OCI-LY7 (cell line): ENCODE measurements around the gene RXRA. TPM values are rescaled to one million over a fixed set of nuclear protein-coding genes. Genes with fewer than 3 reads are reported as not detected.

Experiments
- BruUV-seq: library from RNA; stranded (reverse); fragments of 400-500 nt; replicated peaks from 2 replicates; lab custom pipeline; 2021; lab: Mats Ljungman, UMichigan
- CTCF ChIA-PET: fragments of 300-600 bp; sonication (Branson Sonifier 250); formaldehyde crosslinking; loops from one replicate; lab custom pipeline; 2022; ENCODE audit warnings: antibody characterized with exemption; ENCODE audit not compliant: unreplicated experiment; lab: Charles Lee
- POLR2A ChIA-PET: fragments of 300-600 bp; sonication (Branson Sonifier 250); formaldehyde crosslinking; loops from one replicate; lab custom pipeline; 2022; ENCODE audit warnings: antibody characterized with exemption; lab: Charles Lee
- DNase-seq: peaks from one replicate; pipeline ENCODE4 v3.0.0-alpha.2; 2015; ENCODE audit warnings: low spot score
- H2AFZ ChIP-seq: fragments of 200-600 bp; sonication (generic), shearing (Covaris generic); 2 replicates; pipeline ENCODE4 v1.6.1; 2014; ENCODE audit warnings: mild to moderate bottlenecking, antibody characterized with exemption, low read length, moderate library complexity
- H3K27ac ChIP-seq: fragments of 200-600 bp; sonication (generic); 2 replicates; pipeline ENCODE4 v1.5.1; 2014; ENCODE audit warnings: mixed run types, low read depth, mild to moderate bottlenecking, moderate library complexity, low read length, inconsistent platforms; ENCODE audit not compliant: poor library complexity, severe bottlenecking
- H3K36me3 ChIP-seq: fragments of 200-600 bp; sonication (generic); 2 replicates; pipeline ENCODE4 v1.6.1; 2014; ENCODE audit warnings: mild to moderate bottlenecking, antibody characterized with exemption, low read length, moderate library complexity, mixed read lengths; ENCODE audit not compliant: insufficient read depth
- H3K4me1 ChIP-seq: fragments of 200-600 bp; sonication (generic); 2 replicates; pipeline ENCODE4 v1.5.1; 2014; ENCODE audit warnings: mild to moderate bottlenecking, low read length; ENCODE audit not compliant: insufficient read depth, poor library complexity, severe bottlenecking
- H3K4me2 ChIP-seq: fragments of 200-600 bp; sonication (generic); 2 replicates; pipeline ENCODE4 v1.6.1; 2014; ENCODE audit warnings: mild to moderate bottlenecking, low read length
- H3K4me3 ChIP-seq: fragments of 200-600 bp; sonication (generic); 2 replicates; pipeline ENCODE4 v1.5.1; 2014; ENCODE audit warnings: mild to moderate bottlenecking, low read depth, low read length; ENCODE audit not compliant: poor library complexity, severe bottlenecking
- H3K79me2 ChIP-seq: fragments of 200-600 bp; sonication (generic); 2 replicates; pipeline ENCODE4 v1.6.1; 2016; ENCODE audit warnings: low read depth, mild to moderate bottlenecking, low read length, moderate library complexity, mixed read lengths; ENCODE audit not compliant: insufficient read depth
- H3K9me2 ChIP-seq: fragments of 200-600 bp; sonication (generic); 2 replicates; pipeline ENCODE4 v1.6.1; 2016; ENCODE audit warnings: mild to moderate bottlenecking, low read length, mixed read lengths; ENCODE audit not compliant: insufficient read depth
- H3K9me3 ChIP-seq: fragments of 200-600 bp; sonication (generic); 2 replicates; pipeline ENCODE4 v1.6.1; 2014; ENCODE audit warnings: mild to moderate bottlenecking, mixed run types, low read length, mixed read lengths
- H4K20me1 ChIP-seq: fragments of 200-600 bp; sonication (generic); 2 replicates; pipeline ENCODE4 v1.6.1; 2014; ENCODE audit warnings: mild to moderate bottlenecking, antibody characterized with exemption, low read length, moderate library complexity, mixed read lengths; ENCODE audit not compliant: insufficient read depth
- EZH2phosphoT487 ChIP-seq: fragments of 200-600 bp; sonication (generic); IDR thresholded peaks from 2 replicates; pipeline ENCODE4 v1.6.1; 2018; ENCODE audit warnings: low read depth, borderline replicate concordance, mild to moderate bottlenecking, mixed run types, antibody characterized with exemption, low read length, moderate library complexity, mixed read lengths
- intact Hi-C: fragments of 100-400 bp; cut with micrococcal nuclease; formaldehyde crosslinking; loops from one replicate; pipeline ENCODE4 v1.10.0; 2022; ENCODE audit not compliant: unreplicated experiment
- total RNA-seq, 2 experiments: library from RNA; depleted of rRNA in 1 of 2; stranded (reverse); fragments of >200 nt in 1 of 2; shearing (Covaris generic) in 1 of 2; gene quantifications; 2 replicates each; pipeline ENCODE4 v1.2.3, GENCODE V29; 2014 to 2022
- TF ChIP-seq, protein P1 (sequence below): fragments of 200-600 bp; sonication (generic); conservative IDR thresholded peaks from 2 replicates; pipeline ENCODE4 v1.5.1; 2014; ENCODE audit warnings: mild to moderate bottlenecking, antibody characterized with exemption, low read length, moderate library complexity, mixed read lengths

RXRA gene
- total RNA-seq, 2 experiments from 2014 or later: 0.25 to 0.40 TPM

DNA sequence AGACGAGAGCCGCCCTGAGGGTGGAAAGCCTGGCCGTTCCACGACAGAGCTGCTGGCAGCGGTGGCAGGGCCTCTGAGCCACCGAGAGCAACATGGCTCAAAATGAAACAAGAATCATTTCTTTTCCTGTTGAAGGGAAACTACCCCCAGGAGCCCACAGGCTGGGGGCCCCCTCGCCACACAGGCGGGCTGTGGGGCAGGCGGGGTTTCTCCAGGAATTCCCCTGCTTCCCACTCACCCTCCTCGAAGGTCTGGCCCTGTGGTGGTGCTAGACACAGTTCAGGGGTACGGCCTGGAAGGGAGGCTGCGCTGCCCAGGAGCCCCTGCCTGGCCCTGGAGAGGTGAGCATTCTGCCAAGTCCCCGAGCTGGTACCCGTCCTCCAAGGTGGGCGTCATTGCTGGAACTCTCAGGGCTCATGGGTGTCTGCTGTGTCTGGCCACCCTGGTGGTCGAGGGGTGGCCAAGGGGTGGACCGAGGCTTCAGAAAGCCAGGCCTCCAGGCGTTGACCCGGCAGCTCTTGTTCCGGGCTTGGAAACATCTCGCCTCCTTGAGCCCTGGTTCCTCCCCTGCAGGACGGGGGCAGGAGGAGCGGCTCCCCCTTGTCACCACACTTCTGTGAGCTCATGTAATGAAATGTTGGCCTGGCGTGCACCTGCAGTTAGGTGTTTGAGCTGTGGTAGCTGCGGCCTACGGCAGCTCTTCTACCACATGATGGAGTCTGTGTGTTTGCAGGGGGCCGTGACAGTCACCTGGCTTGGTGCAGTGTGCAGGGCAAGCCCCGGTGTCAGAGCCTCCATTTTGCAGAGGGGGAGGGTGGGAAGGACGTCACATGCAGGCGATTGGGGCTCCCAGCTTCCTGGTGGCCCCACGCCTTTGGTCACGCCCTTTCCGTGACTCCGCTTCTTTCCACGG lies 65.3 kb downstream of the RXRA start:
- BruUV-seq: no TSS peak

DNA sequence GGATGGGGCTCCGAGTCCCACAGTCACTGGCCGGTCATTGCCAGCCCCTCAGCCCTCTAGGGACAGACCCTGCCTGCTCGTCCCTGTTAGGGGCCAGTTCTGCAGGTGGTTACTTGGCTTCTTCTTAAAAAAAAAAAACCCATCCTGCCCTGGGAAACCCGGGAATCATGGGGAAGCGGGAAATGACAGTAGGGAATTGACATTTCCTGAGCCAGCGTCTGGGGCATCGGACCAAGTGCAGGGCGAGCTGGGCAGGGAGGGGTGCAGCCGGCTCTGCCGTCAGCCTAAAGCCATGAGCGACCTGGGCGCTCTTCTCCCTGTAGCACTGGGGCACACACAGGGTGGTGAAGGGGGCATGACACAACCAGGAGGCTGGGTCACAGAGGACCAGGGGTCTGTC lies 66.6 kb downstream of the RXRA start:
- intact Hi-C loops: no loop called here
- no peak overlapping the region for H3K27ac ChIP-seq
- H2AFZ ChIP-seq: no peak overlapping the region
- no peaks in the 10 kb centered on the region for H3K36me3 ChIP-seq
- no peaks in the 10 kb centered on the region for H3K9me2 ChIP-seq
- H4K20me1 ChIP-seq: no peaks in the 10 kb centered on the region
- no peak overlapping the region for H3K4me2 ChIP-seq
- CTCF ChIA-PET: no interaction called here
- DNase-seq: no peak
- H3K4me1 ChIP-seq: peaks cover 17% of the 10 kb centered on the region
- TF ChIP-seq, protein P1, sequence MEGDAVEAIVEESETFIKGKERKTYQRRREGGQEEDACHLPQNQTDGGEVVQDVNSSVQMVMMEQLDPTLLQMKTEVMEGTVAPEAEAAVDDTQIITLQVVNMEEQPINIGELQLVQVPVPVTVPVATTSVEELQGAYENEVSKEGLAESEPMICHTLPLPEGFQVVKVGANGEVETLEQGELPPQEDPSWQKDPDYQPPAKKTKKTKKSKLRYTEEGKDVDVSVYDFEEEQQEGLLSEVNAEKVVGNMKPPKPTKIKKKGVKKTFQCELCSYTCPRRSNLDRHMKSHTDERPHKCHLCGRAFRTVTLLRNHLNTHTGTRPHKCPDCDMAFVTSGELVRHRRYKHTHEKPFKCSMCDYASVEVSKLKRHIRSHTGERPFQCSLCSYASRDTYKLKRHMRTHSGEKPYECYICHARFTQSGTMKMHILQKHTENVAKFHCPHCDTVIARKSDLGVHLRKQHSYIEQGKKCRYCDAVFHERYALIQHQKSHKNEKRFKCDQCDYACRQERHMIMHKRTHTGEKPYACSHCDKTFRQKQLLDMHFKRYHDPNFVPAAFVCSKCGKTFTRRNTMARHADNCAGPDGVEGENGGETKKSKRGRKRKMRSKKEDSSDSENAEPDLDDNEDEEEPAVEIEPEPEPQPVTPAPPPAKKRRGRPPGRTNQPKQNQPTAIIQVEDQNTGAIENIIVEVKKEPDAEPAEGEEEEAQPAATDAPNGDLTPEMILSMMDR: no peak
- no peak for TF ChIP-seq EZH2phosphoT487
- no peaks in the 10 kb centered on the region for H3K79me2 ChIP-seq
- POLR2A ChIA-PET: no interaction called here
- no peaks in the 10 kb centered on the region for H3K9me3 ChIP-seq
- no peak overlapping the region for H3K4me3 ChIP-seq
- BruUV-seq: no TSS peak

More for the DNA sequence above, 65.3 kb downstream of the RXRA start:
- Histone ChIP-seq H3K79me2 (no peaks in the 10 kb centered on the region), H3K9me2 (no peaks in the 10 kb centered on the region), H3K27ac (no peak overlapping the region), H3K4me2 (no peak overlapping the region), H3K36me3 (no peaks in the 10 kb centered on the region), H3K4me1 (peaks cover 9% of the 10 kb centered on the region), H4K20me1 (no peaks in the 10 kb centered on the region), H2AFZ (no peak overlapping the region), H3K9me3 (no peaks in the 10 kb centered on the region), H3K4me3 (no peak overlapping the region)
- intact Hi-C loops: no loop called here
- TF ChIP-seq EZH2phosphoT487: no peak
- TF ChIP-seq, protein P1: no peak
- ChIA-PET POLR2A (no interaction called here), CTCF (interaction anchor here (0.7 kb wide), 1 partner anchor 240 kb away, joined by 3 read pairs; no protein-coding TSS in a partner anchor)
- DNase-seq: no peak
